Thyroid gland (tissue), 4 donors: ENCODE results near the gene PLK5.
"Not testable (repeated sequence)": the region's sequence is repeated elsewhere in the genome, so short reads cannot be mapped to it uniquely, and the experiment has no call there.

Experiments used
- POLR2A ChIP-seq, 2 donors: fragments of 450-650 bp; IDR thresholded peaks; one replicate each; pipeline ENCODE4 v1.6.1; 2017; ENCODE audit warnings: antibody characterized with exemption in 2 of 2, mild to moderate bottlenecking in 2 of 2, moderate library complexity in 1 of 2
- TF ChIP-seq, protein P1 (sequence below), 6 experiments: fragments of 200-600 bp in 3 of 6; fragments of 450-650 bp in 3 of 6; sonication (generic) in 3 of 6; IDR thresholded peaks; one replicate each; pipeline ENCODE4 v1.5.1; 2016 to 2019; ENCODE audit warnings: antibody characterized with exemption in 6 of 6, mild to moderate bottlenecking in 2 of 6, inconsistent platforms in 1 of 6, moderate library complexity in 1 of 6

DNA sequence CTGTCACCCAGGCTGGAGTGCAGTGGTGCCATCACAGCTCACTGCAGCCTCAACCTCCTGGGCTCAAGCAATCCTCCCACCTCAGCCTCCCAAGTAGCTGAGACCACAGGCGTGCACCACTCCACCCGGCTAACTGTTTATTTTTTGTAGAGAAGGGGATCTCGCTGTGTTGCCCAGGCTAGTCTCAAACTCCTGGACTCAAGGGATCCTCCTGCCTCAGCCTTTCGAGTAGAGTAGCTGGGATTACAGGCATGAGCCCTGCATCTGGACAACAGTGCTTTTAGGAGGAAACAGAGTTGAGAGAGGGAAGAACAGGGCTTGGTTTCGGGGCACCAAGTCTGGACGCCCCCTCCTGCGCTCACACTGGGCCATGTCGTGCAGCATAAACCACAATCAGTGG, 4.1 kb upstream of the PLK5 start:
- TF ChIP-seq, protein P1, sequence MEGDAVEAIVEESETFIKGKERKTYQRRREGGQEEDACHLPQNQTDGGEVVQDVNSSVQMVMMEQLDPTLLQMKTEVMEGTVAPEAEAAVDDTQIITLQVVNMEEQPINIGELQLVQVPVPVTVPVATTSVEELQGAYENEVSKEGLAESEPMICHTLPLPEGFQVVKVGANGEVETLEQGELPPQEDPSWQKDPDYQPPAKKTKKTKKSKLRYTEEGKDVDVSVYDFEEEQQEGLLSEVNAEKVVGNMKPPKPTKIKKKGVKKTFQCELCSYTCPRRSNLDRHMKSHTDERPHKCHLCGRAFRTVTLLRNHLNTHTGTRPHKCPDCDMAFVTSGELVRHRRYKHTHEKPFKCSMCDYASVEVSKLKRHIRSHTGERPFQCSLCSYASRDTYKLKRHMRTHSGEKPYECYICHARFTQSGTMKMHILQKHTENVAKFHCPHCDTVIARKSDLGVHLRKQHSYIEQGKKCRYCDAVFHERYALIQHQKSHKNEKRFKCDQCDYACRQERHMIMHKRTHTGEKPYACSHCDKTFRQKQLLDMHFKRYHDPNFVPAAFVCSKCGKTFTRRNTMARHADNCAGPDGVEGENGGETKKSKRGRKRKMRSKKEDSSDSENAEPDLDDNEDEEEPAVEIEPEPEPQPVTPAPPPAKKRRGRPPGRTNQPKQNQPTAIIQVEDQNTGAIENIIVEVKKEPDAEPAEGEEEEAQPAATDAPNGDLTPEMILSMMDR (IDR thresholded peaks at IDR 0.05) = not testable (repeated sequence)
- not testable (repeated sequence) for TF ChIP-seq POLR2A (IDR thresholded peaks at IDR 0.05)
